HG03095 (cell line): Measurements from ENCODE around the gene DCDC2B.
"Not testable (repeated sequence)": the region's sequence is repeated elsewhere in the genome, so short reads cannot be mapped to it uniquely, and the experiment has no call there.

Experiments used
- ATAC-seq: cut with Tn5 transposase; IDR thresholded peaks from one replicate; pipeline ENCODE4 v1.9.1; 2021; ENCODE audit warnings: moderate library complexity; ENCODE audit not compliant: unreplicated experiment

The DCDC2B gene

GRCh38 chr1:32255072-32256071 lies 46.5 kb downstream of the DCDC2B start:
- ATAC-seq, result no peak

- ATAC-seq, result no peak
These were observed 47.8 kb downstream of the DCDC2B start for GRCh38 chr1:32256473-32257226.

- ATAC-seq, result no peak
These were observed 48.3 kb downstream of the DCDC2B start for GRCh38 chr1:32257227-32257508.

- ATAC-seq, result not testable (repeated sequence)
These were observed 54.3 kb downstream of the DCDC2B start for GRCh38 chr1:32263236-32263593.

GRCh38 chr1:32263744-32264143 lies 54.9 kb downstream of the DCDC2B start:
- ATAC-seq, result no peak
